Mesenchymal stem cell (in vitro differentiated cells and primary cell): ENCODE data around the gene TSPAN9.
A peak's percentile ranks its signal among the peaks of the same experiment; 100 is the strongest.

Experiments used
- DNase-seq: peaks from one replicate; pipeline ENCODE4 v3.0.0-alpha.2; 2013
- H2AFZ ChIP-seq: one replicate; pipeline ENCODE4 v1.6.1; 2013; ENCODE audit warnings: low read depth, mild to moderate bottlenecking, control low read depth, inconsistent platforms, low read length, moderate library complexity
- H2AK5ac ChIP-seq: 2 replicates; pipeline ENCODE4 v1.6.1; 2013; ENCODE audit warnings: low read length, moderate library complexity, mild to moderate bottlenecking, inconsistent platforms; ENCODE audit not compliant: severe bottlenecking
- H2BK120ac ChIP-seq: one replicate; pipeline ENCODE4 v1.6.1; 2013; ENCODE audit warnings: low read depth, mild to moderate bottlenecking, inconsistent platforms, low read length, moderate library complexity
- H2BK12ac ChIP-seq, 2 experiments: one replicate each; pipeline ENCODE4 v1.6.1; 2013; ENCODE audit warnings: inconsistent platforms in 2 of 2, low read length in 2 of 2, mild to moderate bottlenecking in 2 of 2, moderate library complexity in 2 of 2, control low read depth in 1 of 2
- H2BK15ac ChIP-seq: one replicate; pipeline ENCODE4 v1.6.1; 2013; ENCODE audit warnings: mild to moderate bottlenecking, low read depth, inconsistent platforms; ENCODE audit not compliant: poor library complexity, severe bottlenecking
- H2BK5ac ChIP-seq: 2 replicates; pipeline ENCODE4 v1.6.1; 2013; ENCODE audit warnings: low read depth, mild to moderate bottlenecking, low read length, control low read depth, inconsistent platforms; ENCODE audit not compliant: poor library complexity, severe bottlenecking
- H3K14ac ChIP-seq, 2 experiments: one replicate each; pipeline ENCODE4 v1.6.1; 2013; ENCODE audit warnings: inconsistent platforms in 2 of 2, low read length in 2 of 2, control low read depth in 1 of 2, mild to moderate bottlenecking in 1 of 2, moderate library complexity in 1 of 2
- H3K18ac ChIP-seq, 2 experiments: one replicate each; pipeline ENCODE4 v1.6.1; 2013; ENCODE audit warnings: inconsistent platforms in 2 of 2, low read length in 2 of 2, control low read depth in 1 of 2, low read depth in 1 of 2, mild to moderate bottlenecking in 1 of 2
- H3K23ac ChIP-seq, 2 experiments: one replicate each; pipeline ENCODE4 v1.6.1; 2013; ENCODE audit warnings: inconsistent platforms in 2 of 2, low read length in 2 of 2, mild to moderate bottlenecking in 2 of 2, moderate library complexity in 2 of 2, control low read depth in 1 of 2
- H3K27ac ChIP-seq: 2 replicates; pipeline ENCODE4 v1.5.1; 2013; ENCODE audit warnings: mild to moderate bottlenecking, moderate library complexity, low read length, control low read depth, inconsistent platforms; ENCODE audit not compliant: poor library complexity, severe bottlenecking
- H3K27me3 ChIP-seq, 2 experiments: 2 replicates each; pipeline versions ENCODE4 v1.6.1 to v1.7.0; 2013; ENCODE audit warnings: low read length in 2 of 2, mild to moderate bottlenecking in 2 of 2, moderate library complexity in 2 of 2, control low read depth in 1 of 2, inconsistent platforms in 1 of 2; ENCODE audit not compliant: control insufficient read depth in 1 of 2, insufficient read depth in 1 of 2
- H3K36me3 ChIP-seq, 2 experiments: 2 replicates each; pipeline versions ENCODE4 v1.6.1 to v1.7.0; 2013; ENCODE audit warnings: low read length in 2 of 2, control low read depth in 1 of 2, inconsistent platforms in 1 of 2, low read depth in 1 of 2, mild to moderate bottlenecking in 1 of 2; ENCODE audit not compliant: insufficient read depth in 2 of 2, control insufficient read depth in 1 of 2
- H3K4ac ChIP-seq, 2 experiments: one replicate each; pipeline ENCODE4 v1.6.1; 2013; ENCODE audit warnings: inconsistent platforms in 2 of 2, low read length in 2 of 2, mild to moderate bottlenecking in 2 of 2, moderate library complexity in 2 of 2, control low read depth in 1 of 2, low read depth in 1 of 2
- H3K4me1 ChIP-seq: 2 replicates; pipeline ENCODE4 v1.6.1; 2013; ENCODE audit warnings: low read depth, low read length, control low read depth; ENCODE audit not compliant: control insufficient read depth, insufficient read depth
- H3K4me2 ChIP-seq: 2 replicates; pipeline ENCODE4 v1.6.1; 2013; ENCODE audit warnings: low read length, mild to moderate bottlenecking, inconsistent platforms; ENCODE audit not compliant: poor library complexity, severe bottlenecking
- H3K4me3 ChIP-seq, 2 experiments: 2 replicates each; pipeline versions ENCODE4 v1.5.1 to v1.7.0; 2013; ENCODE audit warnings: low read length in 2 of 2, mild to moderate bottlenecking in 2 of 2, control low read depth in 1 of 2, low read depth in 1 of 2; ENCODE audit not compliant: insufficient read depth in 1 of 2
- H3K79me1 ChIP-seq: replicated peaks from 2 replicates; pipeline ENCODE4 v1.6.1; 2013; ENCODE audit warnings: mild to moderate bottlenecking, control low read depth, low read length, inconsistent platforms; ENCODE audit not compliant: poor library complexity, severe bottlenecking
- H3K9ac ChIP-seq: 2 replicates; pipeline ENCODE4 v1.7.0; 2013; ENCODE audit warnings: mild to moderate bottlenecking, low read length, moderate library complexity
- H3K9me3 ChIP-seq: 2 replicates; pipeline ENCODE4 v1.7.0; 2013; ENCODE audit warnings: mild to moderate bottlenecking, low read length; ENCODE audit not compliant: control insufficient read depth
- H4K8ac ChIP-seq: one replicate; pipeline ENCODE4 v1.6.1; 2013; ENCODE audit warnings: inconsistent platforms, mild to moderate bottlenecking, low read length, moderate library complexity
- H4K91ac ChIP-seq: one replicate; pipeline ENCODE4 v1.6.1; 2013; ENCODE audit warnings: mild to moderate bottlenecking, low read length, inconsistent platforms
- WGBS: methylation state at CpG from one replicate; pipeline ENCODE4 v1.1.7; 2013; ENCODE audit warnings: mixed read lengths; 5-methylcytosine and 5-hydroxymethylcytosine counted together

TSPAN9 gene

GRCh38 chr12:3073438-3074250, 3.5 kb upstream of the TSPAN9 start:
- H3K18ac ChIP-seq = no peak overlapping the region
- H3K4me3 ChIP-seq = no peak overlapping the region
- peaks cover 0 to 18% of the 10 kb centered on the region in 2 experiments for H3K27me3 ChIP-seq
- DNase-seq = peak; percentile 79
- H2AK5ac ChIP-seq = no peak overlapping the region
- H2BK12ac ChIP-seq = no peak overlapping the region
- H3K9me3 ChIP-seq = no peaks in the 10 kb centered on the region
- H3K4ac ChIP-seq = no peak overlapping the region
- no peak overlapping the region for H2BK15ac ChIP-seq
- H3K14ac ChIP-seq = peak overlapping the region in 1 of 2 experiments; percentile 42
- H4K8ac ChIP-seq = no peak overlapping the region
- H2AFZ ChIP-seq = no peak overlapping the region
- 21% methylated on average over 13 of the region's 13 CpGs for WGBS
- no peak overlapping the region for H4K91ac ChIP-seq
- no peak overlapping the region for H3K27ac ChIP-seq
- H3K9ac ChIP-seq = peak overlapping the region; percentile 1
- H3K4me1 ChIP-seq = peaks cover 17% of the 10 kb centered on the region
- no peak overlapping the region for H3K23ac ChIP-seq
- H2BK120ac ChIP-seq = no peak overlapping the region
- H3K36me3 ChIP-seq = no peaks in the 10 kb centered on the region
- no peak overlapping the region for H2BK5ac ChIP-seq
- H3K4me2 ChIP-seq = no peak overlapping the region
- peaks cover 9% of the 10 kb centered on the region for H3K79me1 ChIP-seq

- Histone ChIP-seq H3K4me2 (no peak overlapping the region), H2BK120ac (no peak overlapping the region), H3K14ac (no peak overlapping the region), H3K9me3 (no peaks in the 10 kb centered on the region), H3K18ac (no peak overlapping the region), H3K4me1 (peaks cover 17% of the 10 kb centered on the region), H3K36me3 (no peaks in the 10 kb centered on the region), H3K79me1 (peaks cover 9% of the 10 kb centered on the region), H2BK15ac (no peak overlapping the region), H3K27me3 (peaks cover 0 to 3% of the 10 kb centered on the region in 2 experiments), H3K27ac (no peak overlapping the region), H3K9ac (no peak overlapping the region), H3K4me3 (no peak overlapping the region), H3K23ac (no peak overlapping the region), H2BK5ac (no peak overlapping the region), H3K4ac (no peak overlapping the region), H2BK12ac (no peak overlapping the region), H4K91ac (no peak overlapping the region), H2AFZ (no peak overlapping the region), H2AK5ac (no peak overlapping the region), H4K8ac (no peak overlapping the region)
- WGBS = 91% methylated on average over 6 of the region's 6 CpGs
- no peak for DNase-seq
These were observed 1.9 kb upstream of the TSPAN9 start for GRCh38 chr12:3075315-3075714.

GRCh38 chr12:3077572-3078081, 448 bp downstream of the TSPAN9 start:
- H3K4ac ChIP-seq = peak overlapping the region in 1 of 2 experiments; percentile 76
- H2AK5ac ChIP-seq = no peak overlapping the region
- peak overlapping the region in 1 of 2 experiments; percentile 43 for H2BK12ac ChIP-seq
- H2BK120ac ChIP-seq = peak overlapping the region; percentile 85
- peak overlapping the region in 1 of 2 experiments; percentile 20 for H3K14ac ChIP-seq
- H3K4me1 ChIP-seq = peaks cover 9% of the 10 kb centered on the region
- H3K9ac ChIP-seq = peak overlapping the region; percentile 84
- H3K27ac ChIP-seq = no peak overlapping the region
- H3K23ac ChIP-seq = peak overlapping the region; percentile 60 to 82
- no peaks in the 10 kb centered on the region for H3K27me3 ChIP-seq
- peak overlapping the region; percentile 86 for H2BK15ac ChIP-seq
- peak overlapping the region; percentile 73 for H4K8ac ChIP-seq
- H3K9me3 ChIP-seq = no peaks in the 10 kb centered on the region
- H3K4me3 ChIP-seq = peak overlapping the region; percentile 84 to 88
- H3K4me2 ChIP-seq = peak overlapping the region; percentile 92
- peak; percentile 50 for DNase-seq
- peak overlapping the region in 1 of 2 experiments; percentile 86 for H3K18ac ChIP-seq
- 2% methylated on average over 32 of the region's 32 CpGs for WGBS
- peaks cover 17% of the 10 kb centered on the region for H3K79me1 ChIP-seq
- peak overlapping the region; percentile 62 for H4K91ac ChIP-seq
- peak overlapping the region; percentile 60 for H2AFZ ChIP-seq
- H3K36me3 ChIP-seq = no peaks in the 10 kb centered on the region
- no peak overlapping the region for H2BK5ac ChIP-seq

GRCh38 chr12:3078086-3078820, 1.1 kb downstream of the TSPAN9 start:
- Histone ChIP-seq H3K4me3 (peak overlapping the region in 1 of 2 experiments; percentile 84), H3K9ac (peak overlapping the region; percentile 84), H3K4me1 (peaks cover 9% of the 10 kb centered on the region), H2BK15ac (no peak overlapping the region), H3K27ac (no peak overlapping the region), H4K91ac (peak overlapping the region; percentile 52), H3K23ac (no peak overlapping the region), H3K36me3 (no peaks in the 10 kb centered on the region), H3K14ac (no peak overlapping the region), H3K9me3 (no peaks in the 10 kb centered on the region), H2AK5ac (no peak overlapping the region), H3K27me3 (no peaks in the 10 kb centered on the region), H3K4ac (no peak overlapping the region), H3K4me2 (peak overlapping the region; percentile 92), H2BK12ac (no peak overlapping the region), H2BK5ac (no peak overlapping the region), H4K8ac (peak overlapping the region; percentile 56), H2BK120ac (no peak overlapping the region), H3K18ac (no peak overlapping the region), H3K79me1 (peaks cover 20% of the 10 kb centered on the region), H2AFZ (no peak overlapping the region)
- 60% methylated on average over 7 of the region's 10 CpGs for WGBS
- DNase-seq = no peak
